Measurements from ENCODE around the gene GRIN3A. TPM values are rescaled to one million over a fixed set of nuclear protein-coding genes. Genes with fewer than 3 reads are reported as not detected.

The GRIN3A gene
- total RNA-seq, 1 donor from 2014 or later: 0.30 TPM

GRCh38 chr9:101629636-101630035 is 108.8 kb downstream of the GRIN3A start:
- H3K4me1 Mint-ChIP-seq (ENCODE audit: unreplicated experiment): no peaks in the 10 kb centered on the region
- no peak for DNase-seq (ENCODE audit: extremely low spot score, unreplicated experiment)
- H3K9me3 Mint-ChIP-seq (ENCODE audit: unreplicated experiment): no peaks in the 10 kb centered on the region
- no peak overlapping the region for H3K27ac Mint-ChIP-seq (ENCODE audit: unreplicated experiment)
- no peaks in the 10 kb centered on the region for H3K36me3 Mint-ChIP-seq (ENCODE audit: unreplicated experiment)
- TF ChIP-seq, protein P1, sequence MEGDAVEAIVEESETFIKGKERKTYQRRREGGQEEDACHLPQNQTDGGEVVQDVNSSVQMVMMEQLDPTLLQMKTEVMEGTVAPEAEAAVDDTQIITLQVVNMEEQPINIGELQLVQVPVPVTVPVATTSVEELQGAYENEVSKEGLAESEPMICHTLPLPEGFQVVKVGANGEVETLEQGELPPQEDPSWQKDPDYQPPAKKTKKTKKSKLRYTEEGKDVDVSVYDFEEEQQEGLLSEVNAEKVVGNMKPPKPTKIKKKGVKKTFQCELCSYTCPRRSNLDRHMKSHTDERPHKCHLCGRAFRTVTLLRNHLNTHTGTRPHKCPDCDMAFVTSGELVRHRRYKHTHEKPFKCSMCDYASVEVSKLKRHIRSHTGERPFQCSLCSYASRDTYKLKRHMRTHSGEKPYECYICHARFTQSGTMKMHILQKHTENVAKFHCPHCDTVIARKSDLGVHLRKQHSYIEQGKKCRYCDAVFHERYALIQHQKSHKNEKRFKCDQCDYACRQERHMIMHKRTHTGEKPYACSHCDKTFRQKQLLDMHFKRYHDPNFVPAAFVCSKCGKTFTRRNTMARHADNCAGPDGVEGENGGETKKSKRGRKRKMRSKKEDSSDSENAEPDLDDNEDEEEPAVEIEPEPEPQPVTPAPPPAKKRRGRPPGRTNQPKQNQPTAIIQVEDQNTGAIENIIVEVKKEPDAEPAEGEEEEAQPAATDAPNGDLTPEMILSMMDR (IDR thresholded peaks at IDR 0.05): no peak
- peaks cover 6% of the 10 kb centered on the region for H3K27me3 Mint-ChIP-seq (ENCODE audit: unreplicated experiment)
- no peak overlapping the region for H3K4me3 Mint-ChIP-seq (ENCODE audit: unreplicated experiment)

- H3K9me3 Mint-ChIP-seq (ENCODE audit: unreplicated experiment): no peaks in the 10 kb centered on the region
- TF ChIP-seq, protein P1 (IDR thresholded peaks at IDR 0.05): no peak
- H3K36me3 Mint-ChIP-seq (ENCODE audit: unreplicated experiment): no peaks in the 10 kb centered on the region
- H3K27me3 Mint-ChIP-seq (ENCODE audit: unreplicated experiment): peaks cover 6% of the 10 kb centered on the region
- DNase-seq (ENCODE audit: extremely low spot score, unreplicated experiment): no peak
- no peaks in the 10 kb centered on the region for H3K4me1 Mint-ChIP-seq (ENCODE audit: unreplicated experiment)
- H3K4me3 Mint-ChIP-seq (ENCODE audit: unreplicated experiment): no peak overlapping the region
- no peak overlapping the region for H3K27ac Mint-ChIP-seq (ENCODE audit: unreplicated experiment)
Measured at GRCh38 chr9:101628173-101628572, 110.3 kb downstream of the GRIN3A start.

GRCh38 chr9:101626295-101626694 is 112.2 kb downstream of the GRIN3A start:
- Mint-ChIP-seq H3K36me3 (ENCODE audit: unreplicated experiment) (no peaks in the 10 kb centered on the region), H3K27ac (ENCODE audit: unreplicated experiment) (no peak overlapping the region), H3K4me1 (ENCODE audit: unreplicated experiment) (no peaks in the 10 kb centered on the region), H3K27me3 (ENCODE audit: unreplicated experiment) (no peaks in the 10 kb centered on the region), H3K9me3 (ENCODE audit: unreplicated experiment) (no peaks in the 10 kb centered on the region), H3K4me3 (ENCODE audit: unreplicated experiment) (no peak overlapping the region)
- no peak for DNase-seq (ENCODE audit: extremely low spot score, unreplicated experiment)
- TF ChIP-seq, protein P1 (IDR thresholded peaks at IDR 0.05): no peak

- no peaks in the 10 kb centered on the region for H3K4me1 Mint-ChIP-seq (ENCODE audit: unreplicated experiment)
- no peak overlapping the region for H3K4me3 Mint-ChIP-seq (ENCODE audit: unreplicated experiment)
- TF ChIP-seq, protein P1 (IDR thresholded peaks at IDR 0.05): no peak
- no peaks in the 10 kb centered on the region for H3K9me3 Mint-ChIP-seq (ENCODE audit: unreplicated experiment)
- no peaks in the 10 kb centered on the region for H3K36me3 Mint-ChIP-seq (ENCODE audit: unreplicated experiment)
- H3K27me3 Mint-ChIP-seq (ENCODE audit: unreplicated experiment): no peaks in the 10 kb centered on the region
- DNase-seq (ENCODE audit: extremely low spot score, unreplicated experiment): no peak
- H3K27ac Mint-ChIP-seq (ENCODE audit: unreplicated experiment): no peak overlapping the region
Measured at GRCh38 chr9:101625876-101626275, 112.6 kb downstream of the GRIN3A start.

DNA sequence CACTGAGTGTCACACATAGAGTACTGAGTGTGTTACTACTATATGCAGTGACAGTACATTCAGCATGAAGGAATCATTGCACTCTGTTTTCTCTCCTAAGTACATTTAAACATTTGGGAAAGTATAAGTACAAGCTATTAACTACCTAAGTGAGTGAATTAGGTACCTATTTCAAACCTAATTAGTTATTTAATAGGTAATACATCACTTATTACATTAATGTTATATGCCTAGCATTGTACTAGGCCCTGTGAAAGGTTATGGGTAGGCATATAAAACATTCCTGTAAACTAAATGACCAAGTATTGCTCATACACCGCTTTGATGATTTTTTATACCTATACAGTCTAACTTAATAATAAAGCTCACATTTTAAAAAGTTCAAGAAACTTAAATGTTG is 118.0 kb downstream of the GRIN3A start:
- no peaks in the 10 kb centered on the region for H3K27me3 Mint-ChIP-seq (ENCODE audit: unreplicated experiment)
- no peak for DNase-seq (ENCODE audit: extremely low spot score, unreplicated experiment)
- no peaks in the 10 kb centered on the region for H3K4me1 Mint-ChIP-seq (ENCODE audit: unreplicated experiment)
- H3K27ac Mint-ChIP-seq (ENCODE audit: unreplicated experiment): no peak overlapping the region
- H3K4me3 Mint-ChIP-seq (ENCODE audit: unreplicated experiment): no peak overlapping the region
- TF ChIP-seq, protein P1 (IDR thresholded peaks at IDR 0.05): no peak
- no peaks in the 10 kb centered on the region for H3K9me3 Mint-ChIP-seq (ENCODE audit: unreplicated experiment)
- no peaks in the 10 kb centered on the region for H3K36me3 Mint-ChIP-seq (ENCODE audit: unreplicated experiment)
